ENCODE results near the gene ATXN7L2. TPM values are rescaled to one million over a fixed set of nuclear protein-coding genes. Genes with fewer than 3 reads are reported as not detected.
A peak's percentile ranks its signal among the peaks of the same experiment; 100 is the strongest.

The ATXN7L2 gene
- total RNA-seq, 1 donor from 2014 or later: 2.6 TPM

GRCh38 chr1:109499081-109499480 is 15.4 kb downstream of the ATXN7L2 start:
- no peak for DNase-seq

GRCh38 chr1:109499661-109500536 is 16.2 kb downstream of the ATXN7L2 start:
- DNase-seq: no peak

GRCh38 chr1:109500941-109501381 is 17.3 kb downstream of the ATXN7L2 start:
- DNase-seq: peak; percentile 3

- DNase-seq: no peak
These were observed 18.1 kb downstream of the ATXN7L2 start for GRCh38 chr1:109501644-109502363.

GRCh38 chr1:109502364-109502851 is 18.7 kb downstream of the ATXN7L2 start:
- no peak for DNase-seq

- DNase-seq: no peak
These were observed 20.2 kb downstream of the ATXN7L2 start for GRCh38 chr1:109503935-109504334.

GRCh38 chr1:109504974-109505373 is 21.3 kb downstream of the ATXN7L2 start:
- DNase-seq: no peak

- DNase-seq: no peak
These were observed 24.5 kb downstream of the ATXN7L2 start for GRCh38 chr1:109508001-109508872.

GRCh38 chr1:109508873-109509175 is 25.1 kb downstream of the ATXN7L2 start:
- DNase-seq: no peak

GRCh38 chr1:109509176-109510134 is 25.8 kb downstream of the ATXN7L2 start, which contains the start of gene AMIGO1:
Gene AMIGO1, minus strand, starts transcription at chr1:109509727. Its CDS starts 815 bp downstream, at chr1:109508912.
- DNase-seq: no peak

GRCh38 chr1:109513110-109513710 is 29.5 kb downstream of the ATXN7L2 start:
- DNase-seq: no peak

GRCh38 chr1:109514846-109515245 is 31.1 kb downstream of the ATXN7L2 start:
- DNase-seq: no peak

- DNase-seq: peak; percentile 16
These were observed 33.2 kb downstream of the ATXN7L2 start for GRCh38 chr1:109516872-109517271.

GRCh38 chr1:109517337-109517736 is 33.6 kb downstream of the ATXN7L2 start:
- no peak for DNase-seq

GRCh38 chr1:109521002-109521951 is 37.6 kb downstream of the ATXN7L2 start:
- peak; percentile 53 for DNase-seq

GRCh38 chr1:109522026-109522425 is 38.3 kb downstream of the ATXN7L2 start:
- DNase-seq: no peak

- no peak for DNase-seq
These were observed 40.0 kb downstream of the ATXN7L2 start for GRCh38 chr1:109523706-109524105.

- DNase-seq: no peak
These were observed 43.5 kb downstream of the ATXN7L2 start for GRCh38 chr1:109527098-109527811.
